Measurements from ENCODE around the gene MIOX. TPM values are rescaled to one million over a fixed set of nuclear protein-coding genes. Genes with fewer than 3 reads are reported as not detected.

Gene MIOX
- 0.07 TPM in 1 of 5 replicates, not detected in the others for total RNA-seq (2022; extraction: Qiagen RNA extraction)

DNA sequence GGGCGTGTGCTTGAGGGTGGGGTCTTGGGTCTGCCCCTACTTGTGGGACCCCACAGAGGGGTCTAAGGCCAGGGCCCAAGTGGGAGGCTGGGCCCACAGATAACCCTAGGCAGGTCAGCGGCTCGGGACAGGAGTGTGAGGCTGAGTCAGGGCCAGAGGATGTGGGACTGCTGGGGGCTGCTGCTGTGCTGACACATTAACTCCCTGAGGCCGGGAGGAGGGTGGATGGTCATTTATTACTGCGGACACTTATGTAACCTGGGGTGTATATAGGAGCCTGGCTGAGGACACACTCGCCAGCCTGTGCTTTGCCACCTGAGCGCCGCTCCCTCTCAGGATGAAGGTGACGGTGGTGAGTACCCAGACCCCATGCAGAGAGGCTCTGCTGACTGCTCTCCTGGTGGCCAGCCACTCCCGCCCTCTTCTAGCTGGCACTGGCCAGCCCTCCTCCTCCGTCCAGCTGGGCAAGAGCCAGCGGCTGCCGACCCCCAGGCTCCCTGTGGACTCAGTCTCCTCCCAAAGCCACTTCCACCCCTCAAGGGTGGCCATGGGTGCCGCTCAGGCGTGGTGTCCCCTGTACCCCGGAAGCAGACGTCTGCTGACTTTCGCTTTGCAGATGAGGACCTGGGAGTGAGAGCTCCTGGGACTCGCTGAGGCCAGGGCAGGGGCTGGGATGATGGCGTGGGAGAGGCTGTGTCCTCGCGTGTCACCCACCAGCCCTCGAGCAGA lies at the start of gene MIOX:
TSS of gene MIOX (plus strand) at position 299 of the 729 bp plus-strand sequence. CDS start at position 338, 39 bp downstream.

DNA sequence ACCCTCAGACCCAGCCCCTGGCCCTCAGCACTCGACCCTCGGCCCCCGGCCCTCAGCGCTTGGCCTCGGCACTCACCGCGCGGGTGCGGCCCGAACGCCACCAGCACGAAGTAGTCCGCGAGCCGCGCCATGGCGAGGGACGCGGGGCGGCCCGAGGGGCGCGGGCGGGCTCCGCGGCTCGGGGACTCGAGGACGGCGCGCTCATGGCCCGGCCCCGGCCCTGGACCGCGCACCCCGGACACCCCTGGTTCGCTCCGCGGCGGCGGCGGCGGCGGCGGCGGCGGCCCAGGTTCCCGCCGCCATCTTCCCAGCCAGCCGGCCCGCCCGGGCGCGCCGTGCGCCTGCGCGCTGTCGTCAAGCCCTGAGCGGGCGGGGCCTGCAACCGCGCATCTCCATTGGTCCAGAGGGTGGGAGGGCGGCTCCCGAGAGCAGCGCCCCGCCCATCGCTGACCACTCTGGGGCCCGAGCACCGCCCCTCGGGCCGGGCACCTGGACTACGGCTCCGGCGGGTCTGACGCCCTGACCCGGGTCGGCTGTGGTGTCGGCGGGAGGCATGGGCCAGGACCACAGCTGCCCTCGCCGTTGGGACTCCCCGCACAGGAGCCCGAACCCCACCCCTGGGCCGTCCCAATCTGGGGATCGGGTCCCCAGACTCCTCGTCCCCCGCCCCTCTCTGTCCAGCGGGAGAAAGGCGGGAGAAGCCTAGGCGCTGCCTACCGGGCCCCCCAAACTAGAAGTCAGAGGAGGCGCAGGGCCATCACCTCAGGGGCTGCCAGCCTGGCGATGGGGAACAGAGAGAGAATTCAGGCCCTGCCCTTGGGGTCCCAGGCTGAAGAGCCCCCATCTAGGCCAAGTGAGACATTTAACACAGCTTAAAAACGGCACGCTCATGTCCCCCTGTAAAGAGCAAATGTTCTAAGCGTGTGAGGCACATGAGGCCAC lies 11.7 kb upstream of the MIOX start, which contains the start of gene SBF1:
TSS of gene SBF1 (minus strand) at position 326 of the 942 bp plus-strand sequence. CDS start at position 131, 195 bp downstream.

DNA sequence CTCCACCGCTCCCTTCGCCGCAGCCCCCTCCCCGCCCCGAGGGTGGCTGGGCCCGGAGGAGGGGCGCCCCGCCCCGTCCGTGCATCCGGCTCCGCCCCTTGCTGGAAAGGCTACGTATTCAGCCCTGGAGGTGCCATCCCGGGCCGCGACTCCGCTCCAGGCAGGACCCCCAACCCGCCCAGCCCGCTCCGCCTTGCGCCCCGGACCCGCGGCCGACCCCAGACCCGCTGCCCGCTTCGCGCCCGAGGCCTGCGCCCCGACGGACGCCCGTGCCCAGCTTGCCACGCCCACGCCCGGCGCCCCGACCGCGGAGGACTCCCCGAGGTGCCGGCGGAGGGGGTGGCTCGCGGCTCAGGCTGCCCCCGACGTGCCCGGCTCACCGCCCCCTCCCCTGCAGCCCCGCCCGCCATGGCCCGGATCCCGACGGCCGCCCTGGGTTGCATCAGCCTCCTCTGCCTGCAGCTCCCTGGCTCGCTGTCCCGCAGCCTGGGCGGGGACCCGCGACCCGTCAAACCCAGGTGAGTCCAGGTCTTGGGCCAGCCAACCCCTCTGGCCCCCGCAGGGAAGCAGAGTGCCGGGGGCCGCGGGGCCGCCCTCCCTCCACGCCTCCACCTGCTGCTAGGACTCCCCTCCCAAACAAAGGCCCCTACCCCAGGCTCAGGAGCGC lies 5.1 kb upstream of the MIOX start, which contains the start of gene ADM2:
TSS of gene ADM2 (plus strand) at position 104 of the 667 bp plus-strand sequence. CDS start at position 409, 305 bp downstream.

DNA sequence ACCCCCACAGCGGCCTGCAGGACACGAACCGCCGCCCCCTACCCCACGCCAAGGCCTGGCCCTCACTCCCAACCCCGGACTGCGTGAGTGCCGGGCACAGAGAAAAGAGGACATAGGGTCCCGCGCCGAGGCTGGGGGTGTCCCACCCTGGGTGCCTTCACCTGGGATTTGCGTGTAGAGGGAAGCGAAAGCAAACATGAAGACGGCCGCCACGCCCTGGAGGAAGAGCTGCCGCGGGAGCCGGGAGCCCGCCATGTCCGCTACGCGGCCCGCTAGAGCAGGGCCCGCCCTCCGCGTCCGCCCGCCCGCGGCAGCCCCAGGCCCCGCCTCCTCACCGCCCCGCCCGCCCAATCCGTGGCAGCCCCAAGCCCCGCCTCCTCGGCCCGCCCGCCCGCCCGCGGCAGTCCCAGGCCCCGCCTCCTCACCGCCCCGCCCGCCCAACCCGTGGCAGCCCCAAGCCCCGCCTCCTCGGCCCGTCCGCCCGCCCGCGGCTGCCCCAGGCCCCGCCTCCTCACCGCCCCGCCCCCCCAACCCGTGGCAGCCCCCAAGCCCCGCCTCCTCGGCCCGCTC lies 20.8 kb downstream of the MIOX start, which contains the start of gene LMF2:
TSS of gene LMF2 (minus strand) at position 282 of the 570 bp plus-strand sequence. CDS start at position 255, 27 bp downstream.

DNA sequence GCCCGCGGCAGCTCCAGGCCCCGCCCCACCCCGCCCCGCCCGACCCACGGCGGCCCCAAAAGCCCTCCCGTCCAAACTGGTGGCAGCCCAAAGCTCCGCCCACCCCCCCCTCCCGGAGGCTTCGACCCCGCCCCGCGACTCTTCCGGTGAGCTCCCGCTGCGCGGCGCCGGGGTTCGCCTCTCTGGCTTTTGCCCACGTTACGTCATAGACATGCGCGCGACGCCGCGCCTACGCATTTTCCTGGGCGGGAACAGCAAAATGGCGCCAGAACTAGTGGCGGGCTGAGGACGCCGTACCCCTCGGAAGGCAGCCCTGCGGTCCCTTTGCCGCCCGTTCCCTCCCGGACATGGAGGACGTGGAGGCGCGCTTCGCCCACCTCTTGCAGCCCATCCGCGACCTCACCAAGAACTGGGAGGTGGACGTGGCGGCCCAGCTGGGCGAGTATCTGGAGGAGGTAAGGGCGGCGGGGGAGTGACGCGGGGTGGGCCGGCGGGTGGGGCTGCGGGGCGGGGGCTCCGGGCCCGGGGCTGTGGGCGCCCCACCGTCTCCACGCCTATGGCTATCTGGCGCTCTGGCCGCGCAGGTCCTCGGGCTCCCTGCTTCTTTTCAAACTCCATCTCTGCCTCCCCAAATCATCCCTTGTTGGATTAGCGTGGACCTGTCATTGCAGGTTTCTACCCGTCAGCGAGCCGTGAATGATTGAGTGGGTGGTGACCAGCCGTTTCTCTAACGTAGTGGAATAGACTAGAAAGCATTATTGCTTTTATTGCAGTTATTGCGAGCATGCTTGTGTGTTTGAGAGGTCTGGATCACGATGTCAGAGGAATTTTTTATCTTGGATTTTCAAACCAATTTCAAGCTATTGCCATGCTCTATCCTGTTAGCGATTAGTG lies 21.6 kb downstream of the MIOX start, which contains the start of gene NCAPH2:
TSS of gene NCAPH2 (plus strand) at position 234 of the 894 bp plus-strand sequence. CDS start at position 348, 114 bp downstream.

DNA sequence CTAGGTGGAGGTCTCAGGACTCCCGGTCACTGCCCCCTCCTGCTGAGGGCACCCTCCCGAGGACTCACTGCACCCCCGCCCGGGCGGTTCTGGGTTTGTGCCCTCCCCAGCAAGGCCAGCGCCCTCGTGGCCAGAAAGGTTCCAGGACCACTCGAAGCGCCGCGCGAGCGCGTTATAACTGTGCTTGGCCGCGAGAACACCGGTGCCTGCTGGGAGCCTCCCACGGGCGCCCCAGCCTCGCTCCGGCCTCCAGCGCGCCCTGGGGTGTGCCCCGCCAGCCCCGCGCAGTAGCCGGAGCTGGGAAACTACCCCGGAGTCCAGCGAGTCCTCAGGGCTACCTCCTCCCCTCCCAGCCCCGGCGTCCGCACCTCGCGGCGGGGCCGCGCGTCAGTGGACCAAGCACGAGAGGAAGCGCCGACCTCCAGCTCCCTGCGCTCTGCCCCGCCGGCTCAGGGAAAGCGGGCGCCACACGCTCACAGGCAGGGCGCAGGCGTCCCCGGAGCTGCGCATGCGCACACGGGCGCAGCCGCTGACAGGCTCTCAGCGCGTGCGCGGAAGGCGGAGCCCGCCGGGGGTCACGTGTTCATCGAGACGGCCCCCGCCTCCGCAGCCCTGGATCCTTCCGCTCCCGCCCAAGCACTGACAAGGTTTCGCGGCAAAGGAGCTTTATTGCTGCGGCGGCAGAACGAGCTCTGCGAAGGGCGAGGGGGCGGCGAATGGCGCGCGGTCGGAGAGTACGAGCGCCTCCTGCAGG lies 38.6 kb downstream of the MIOX start, which contains the start of gene SCO2:
TSS of gene SCO2 (minus strand) at position 495 of the 754 bp plus-strand sequence. CDS start 1,187 bp downstream, outside the sequence.

DNA sequence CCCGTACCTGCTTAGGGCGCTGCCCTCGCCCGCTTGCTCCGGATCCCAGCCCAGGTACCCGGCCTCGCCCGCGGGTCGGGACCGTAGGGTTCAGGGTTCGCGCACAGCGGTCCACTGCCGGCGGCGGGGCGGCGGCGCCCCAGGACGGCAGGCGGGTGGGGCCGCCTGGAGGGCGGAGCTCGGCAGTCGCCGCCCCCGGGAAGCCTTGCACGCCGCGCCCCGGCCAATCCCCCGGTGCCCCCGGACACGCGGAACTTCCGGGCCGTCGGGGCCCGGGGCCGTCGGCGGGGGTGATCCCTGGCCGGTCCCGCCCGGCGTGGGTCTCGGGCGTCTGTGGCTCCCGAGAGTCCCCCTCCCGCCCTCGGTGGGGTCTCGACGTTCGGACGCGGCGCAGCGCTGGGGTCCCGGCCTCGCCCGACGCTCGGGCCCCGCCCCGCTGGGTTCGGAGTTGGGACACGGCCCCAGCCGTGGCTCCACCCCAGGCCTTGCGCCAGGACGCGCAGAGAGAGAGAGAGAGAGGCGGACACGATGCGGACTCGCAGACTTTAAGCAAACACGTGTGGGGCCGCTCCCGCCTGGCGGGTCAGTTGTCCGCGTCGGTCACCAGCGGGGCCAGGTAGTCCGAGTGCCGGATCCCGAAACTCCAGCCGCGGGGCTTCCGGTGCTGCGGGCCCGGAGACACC lies 43.4 kb downstream of the MIOX start, which contains the start of gene TYMP:
TSS of gene TYMP (minus strand) at position 116 of the 683 bp plus-strand sequence. CDS start 303 bp downstream, outside the sequence.

Other genes with a start within 250 kb of the MIOX start
- 5.1 to 11.6 TPM (median 9.8 TPM) in 5 replicates for gene TUBGCP6, start 241.8 kb upstream of the MIOX start, total RNA-seq (2022; extraction: Qiagen RNA extraction)
- gene HDAC10, start 235.6 kb upstream of the MIOX start, total RNA-seq (2022; extraction: Qiagen RNA extraction) = 5.0 to 12.0 TPM (median 9.8 TPM) in 5 replicates
- 16.4 to 26.6 TPM (median 22.3 TPM) in 5 replicates for gene MAPK12, start 225.2 kb upstream of the MIOX start, total RNA-seq (2022; extraction: Qiagen RNA extraction)
- 5.0 to 7.8 TPM (median 6.3 TPM) in 5 replicates for gene MAPK11, start 216.5 kb upstream of the MIOX start, total RNA-seq (2022; extraction: Qiagen RNA extraction)
- gene PLXNB2, start 179.2 kb upstream of the MIOX start, total RNA-seq (2022; extraction: Qiagen RNA extraction) = 75.7 to 126 TPM (median 115 TPM) in 5 replicates
- gene DENND6B, start 159.8 kb upstream of the MIOX start, total RNA-seq (2022; extraction: Qiagen RNA extraction) = 1.6 to 3.2 TPM (median 2.9 TPM) in 5 replicates
- 7.6 to 14.5 TPM (median 12.0 TPM) in 5 replicates for gene PPP6R2, start 143.5 kb upstream of the MIOX start, total RNA-seq (2022; extraction: Qiagen RNA extraction)
- 14.3 to 27.8 TPM (median 25.7 TPM) in 5 replicates for gene SBF1, start 11.8 kb upstream of the MIOX start, total RNA-seq (2022; extraction: Qiagen RNA extraction)
- 0.38 to 0.62 TPM (median 0.60 TPM) in 5 replicates for gene ADM2, start 5.3 kb upstream of the MIOX start, total RNA-seq (2022; extraction: Qiagen RNA extraction)
- 27.3 to 47.9 TPM (median 46.9 TPM) in 5 replicates for gene LMF2, start 20.8 kb downstream of the MIOX start, total RNA-seq (2022; extraction: Qiagen RNA extraction)
- 32.2 to 35.3 TPM (median 32.7 TPM) in 5 replicates for gene NCAPH2, start 21.4 kb downstream of the MIOX start, total RNA-seq (2022; extraction: Qiagen RNA extraction)
- 3.4 to 7.5 TPM (median 4.4 TPM) in 5 replicates for gene SCO2, start 38.7 kb downstream of the MIOX start, total RNA-seq (2022; extraction: Qiagen RNA extraction)
- gene TYMP, start 43.2 kb downstream of the MIOX start, total RNA-seq (2022; extraction: Qiagen RNA extraction) = 9.2 to 17.3 TPM (median 15.2 TPM) in 5 replicates
- not detected in 5 replicates for gene KLHDC7B, start 59.0 kb downstream of the MIOX start, total RNA-seq (2022; extraction: Qiagen RNA extraction)
- 0.40 to 0.91 TPM (median 0.47 TPM) in 3 of 5 replicates, not detected in the others for gene SYCE3, start 76.1 kb downstream of the MIOX start, total RNA-seq (2022; extraction: Qiagen RNA extraction)
- gene CPT1B, start 91.6 kb downstream of the MIOX start, total RNA-seq (2022; extraction: Qiagen RNA extraction) = 4.5 to 12.2 TPM (median 11.1 TPM) in 5 replicates
- 11.5 to 19.4 TPM (median 15.2 TPM) in 5 replicates for gene CHKB, start 96.0 kb downstream of the MIOX start, total RNA-seq (2022; extraction: Qiagen RNA extraction)
- 2.5 to 4.0 TPM (median 3.6 TPM) in 5 replicates for gene MAPK8IP2, start 113.9 kb downstream of the MIOX start, total RNA-seq (2022; extraction: Qiagen RNA extraction)
- gene ARSA, start 141.3 kb downstream of the MIOX start, total RNA-seq (2022; extraction: Qiagen RNA extraction) = 14.5 to 25.0 TPM (median 22.2 TPM) in 5 replicates
- 2.5 to 5.6 TPM (median 4.2 TPM) in 5 replicates for gene SHANK3, start 186.0 kb downstream of the MIOX start, total RNA-seq (2022; extraction: Qiagen RNA extraction)

All from A549 treated with dexamethasone at 1 μM for 4 hours (cell line).